HG03108 (cell line): ENCODE results near the gene LYPD6B.

Experiments used
- ATAC-seq: cut with Tn5 transposase; IDR thresholded peaks from one replicate; pipeline ENCODE4 v1.9.1; 2021; ENCODE audit warnings: moderate library complexity; ENCODE audit not compliant: unreplicated experiment

LYPD6B gene, protein sequence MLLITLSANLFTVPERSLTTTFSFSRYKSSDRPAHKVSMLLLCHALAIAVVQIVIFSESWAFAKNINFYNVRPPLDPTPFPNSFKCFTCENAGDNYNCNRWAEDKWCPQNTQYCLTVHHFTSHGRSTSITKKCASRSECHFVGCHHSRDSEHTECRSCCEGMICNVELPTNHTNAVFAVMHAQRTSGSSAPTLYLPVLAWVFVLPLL

DNA sequence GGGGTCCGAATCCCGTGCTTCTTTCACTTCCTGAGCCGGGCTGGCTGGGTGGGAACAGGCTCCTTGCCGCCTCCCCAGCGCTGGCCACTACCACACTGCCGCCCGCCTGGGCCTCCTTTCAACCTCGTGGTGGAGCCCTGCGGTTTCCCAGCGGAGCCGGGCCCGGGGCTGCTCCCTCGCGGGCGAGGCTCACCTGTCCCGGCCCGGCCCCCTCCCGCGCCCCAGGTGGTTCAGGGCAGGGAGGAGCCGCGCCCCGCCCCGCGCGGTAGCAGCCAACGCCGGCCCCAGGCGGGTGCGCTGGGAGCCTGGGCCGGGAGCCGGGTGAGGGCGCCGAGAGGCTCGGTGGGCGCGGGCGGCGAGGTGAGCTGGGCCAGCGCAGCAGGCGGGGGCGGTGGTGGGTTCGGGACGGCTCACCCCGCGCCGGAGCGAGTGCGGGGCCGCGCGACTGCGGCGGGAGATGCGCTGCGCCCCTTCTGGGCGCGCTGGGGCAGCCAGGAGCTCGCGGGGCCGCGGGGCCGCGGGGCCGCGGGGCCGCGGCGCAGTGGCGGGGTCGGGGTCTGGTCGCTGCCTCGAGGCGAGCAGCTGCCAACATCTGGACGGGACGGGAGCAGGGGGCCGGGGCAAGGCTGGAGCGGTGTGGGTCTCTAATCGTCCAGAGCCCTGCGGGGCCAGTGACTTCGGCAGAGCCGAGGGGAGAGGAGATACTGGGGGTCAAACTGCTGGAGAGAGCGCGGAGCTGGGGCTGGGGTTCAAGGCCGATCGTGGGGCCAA lies at the start of gene LYPD6B:
Gene LYPD6B (plus strand): TSS at position 258 of the 771 bp plus-strand sequence. CDS start 92,250 bp downstream, outside the sequence.
- peak; percentile 54 for ATAC-seq

DNA sequence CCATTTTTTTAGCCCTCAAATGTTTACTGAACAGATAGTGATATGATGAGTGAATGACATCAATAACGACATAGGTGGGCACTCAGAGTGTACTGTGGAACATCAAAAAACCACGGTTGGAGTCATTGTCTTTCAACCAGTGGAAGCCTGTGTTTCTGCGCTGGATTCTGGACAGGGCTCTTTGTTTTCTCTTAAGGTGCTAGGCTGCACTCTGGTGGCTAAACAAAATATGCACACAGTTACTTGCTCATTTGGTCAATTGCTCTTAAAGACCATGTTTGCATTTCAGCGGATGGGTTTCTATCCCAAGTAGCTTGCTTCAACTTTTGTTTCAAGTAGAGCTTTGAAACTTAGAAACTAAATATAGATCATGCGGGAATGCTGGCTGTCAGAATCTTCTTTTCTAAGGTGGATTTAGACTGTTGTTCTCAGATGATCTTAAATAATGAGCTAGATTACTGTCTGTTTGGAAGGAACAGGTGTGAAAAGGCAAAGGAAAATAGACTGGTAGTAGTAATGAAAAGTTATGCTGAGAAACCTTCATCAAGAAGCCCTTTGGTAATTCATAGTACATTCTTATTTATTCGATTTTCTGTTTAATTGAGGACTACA lies 48.5 kb upstream of the LYPD6B start:
- ATAC-seq = peak; percentile 80

GRCh38 chr2:148990968-148991367 lies 47.5 kb upstream of the LYPD6B start:
- no peak for ATAC-seq

GRCh38 chr2:148992448-148992847 lies 46.1 kb upstream of the LYPD6B start:
- no peak for ATAC-seq

GRCh38 chr2:148993351-148993750 lies 45.1 kb upstream of the LYPD6B start:
- no peak for ATAC-seq

- ATAC-seq = no peak
Observed at GRCh38 chr2:148994341-148994740, 44.2 kb upstream of the LYPD6B start.

- ATAC-seq = no peak
Observed at GRCh38 chr2:148996805-148997204, 41.7 kb upstream of the LYPD6B start.

DNA sequence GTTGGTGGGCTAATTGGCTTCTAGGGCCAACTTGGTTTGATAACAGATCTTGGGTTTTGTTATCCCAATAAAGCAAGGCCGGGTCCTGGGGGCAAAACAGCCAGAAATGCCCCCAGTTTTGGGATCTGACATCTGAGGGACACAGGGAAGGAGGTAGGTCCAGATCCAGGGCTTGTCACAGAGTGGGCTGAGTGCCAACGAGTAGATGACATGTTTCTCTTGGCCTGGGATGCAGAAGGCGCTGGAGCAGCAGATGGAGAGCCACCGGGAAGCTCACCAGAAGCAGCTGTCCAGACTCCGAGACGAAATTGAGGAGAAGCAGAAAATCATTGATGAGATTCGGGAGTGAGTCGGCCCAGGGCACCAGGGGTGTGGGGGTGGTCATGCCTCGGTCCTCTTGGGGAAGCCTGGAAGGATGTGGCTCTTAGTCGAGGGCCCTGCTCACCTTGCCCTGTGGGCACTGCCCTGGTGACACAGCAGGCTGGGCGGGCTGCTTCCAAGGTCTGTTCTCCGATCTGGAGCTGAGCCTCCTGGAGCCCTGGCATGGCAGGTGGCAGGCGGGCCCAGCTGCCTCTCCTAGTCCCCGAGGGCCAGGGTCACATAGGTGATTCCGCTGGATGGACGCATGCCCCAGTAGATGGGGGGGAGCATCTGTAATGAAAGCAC lies 40.2 kb upstream of the LYPD6B start:
- ATAC-seq = no peak

- no peak for ATAC-seq
Observed at GRCh38 chr2:148998831-148999200, 39.7 kb upstream of the LYPD6B start.

DNA sequence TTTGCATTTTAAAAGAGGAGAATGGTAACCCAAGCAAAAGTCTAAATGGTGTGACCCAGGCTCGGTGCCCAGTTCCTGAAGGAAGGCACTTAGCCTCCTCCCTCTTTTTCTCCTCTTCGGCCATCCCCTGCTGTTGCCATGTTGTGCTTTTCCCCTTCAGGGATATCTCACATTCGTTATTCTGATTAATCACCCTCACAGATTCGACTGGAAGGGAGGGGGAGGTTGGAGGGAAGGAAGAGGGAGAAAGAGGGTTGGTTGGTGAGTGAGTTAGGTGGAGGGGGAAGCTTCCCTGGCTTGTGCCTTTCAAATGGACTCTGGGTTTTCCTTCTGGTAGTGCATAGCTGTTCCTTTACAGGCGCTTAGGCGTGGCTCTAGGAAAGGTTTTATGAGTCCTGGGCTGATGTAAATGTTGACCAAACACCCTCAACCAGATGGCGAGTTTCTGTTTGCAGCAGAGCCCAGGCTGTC lies 39.0 kb upstream of the LYPD6B start:
- ATAC-seq = no peak

GRCh38 chr2:149000158-149000938 lies 38.2 kb upstream of the LYPD6B start:
- ATAC-seq = no peak

GRCh38 chr2:149001496-149001895 lies 37.0 kb upstream of the LYPD6B start:
- no peak for ATAC-seq

- no peak for ATAC-seq
Observed at GRCh38 chr2:149002378-149002890, 36.1 kb upstream of the LYPD6B start.

DNA sequence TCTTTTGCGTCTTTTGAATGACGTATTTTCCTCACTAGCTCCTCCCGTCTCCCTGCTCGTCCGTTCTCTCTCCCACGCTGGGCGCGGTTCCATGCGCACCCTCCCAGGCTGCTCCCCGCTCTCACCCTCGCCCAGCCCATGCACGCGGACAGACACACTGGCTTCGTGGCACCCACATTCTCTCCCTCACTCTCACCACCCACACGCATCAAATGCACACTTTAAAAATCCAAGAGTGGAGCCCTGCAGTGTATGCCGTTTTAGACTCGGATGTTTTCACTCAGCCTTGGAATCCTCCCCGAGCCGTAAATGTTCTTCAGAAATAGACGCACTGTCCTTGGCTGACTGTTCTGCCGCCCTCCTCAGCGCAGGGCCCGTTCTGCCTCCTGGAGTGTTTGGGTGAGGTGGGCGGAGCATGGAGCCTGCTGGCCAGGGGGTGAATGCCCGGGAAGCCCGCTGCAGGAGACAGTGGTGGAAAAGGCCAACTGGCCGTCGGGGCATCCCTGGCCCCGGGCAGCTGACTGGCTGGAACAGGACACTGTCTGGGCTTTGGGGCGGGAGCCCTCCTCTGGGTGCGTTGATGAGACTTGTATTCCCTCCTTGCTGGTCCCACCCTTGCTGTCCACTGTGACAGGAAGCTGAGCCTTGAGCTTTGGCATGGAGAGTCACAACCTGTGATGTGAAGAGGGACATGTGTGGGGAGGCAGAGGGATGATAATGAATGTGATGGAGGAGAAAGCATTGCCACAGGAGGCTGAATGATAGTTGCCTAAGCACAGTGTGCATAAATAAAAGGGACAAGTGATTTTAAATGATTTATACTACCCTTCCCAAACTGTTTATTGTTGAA lies 35.4 kb upstream of the LYPD6B start:
- ATAC-seq = no peak

DNA sequence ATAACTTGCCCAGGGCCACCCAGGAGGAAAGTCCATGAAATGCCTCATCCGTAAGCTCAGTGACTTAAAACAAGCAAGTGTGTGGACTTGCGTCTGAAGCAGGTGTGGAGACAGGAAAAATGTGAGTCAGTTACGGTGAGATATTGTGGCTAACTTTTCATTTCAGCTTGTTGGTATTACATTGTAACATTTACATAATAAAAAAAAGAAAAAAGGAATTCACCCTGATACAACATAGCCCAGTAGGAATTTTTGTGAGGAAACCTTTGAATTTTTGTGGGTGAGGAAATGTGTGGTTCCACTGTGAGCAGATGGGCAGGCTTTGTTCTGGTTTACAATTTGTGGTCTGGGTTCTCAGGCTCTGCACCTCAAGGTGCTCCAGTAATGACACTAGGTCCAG lies 33.7 kb upstream of the LYPD6B start:
- ATAC-seq = no peak

GRCh38 chr2:149005471-149006077 lies 32.9 kb upstream of the LYPD6B start:
- no peak for ATAC-seq

- ATAC-seq = no peak
Observed at GRCh38 chr2:149006883-149007543, 31.5 kb upstream of the LYPD6B start.

- no peak for ATAC-seq
Observed at GRCh38 chr2:149008381-149008780, 30.1 kb upstream of the LYPD6B start.
